Measurements from ENCODE around the gene LAMA4.

DNA sequence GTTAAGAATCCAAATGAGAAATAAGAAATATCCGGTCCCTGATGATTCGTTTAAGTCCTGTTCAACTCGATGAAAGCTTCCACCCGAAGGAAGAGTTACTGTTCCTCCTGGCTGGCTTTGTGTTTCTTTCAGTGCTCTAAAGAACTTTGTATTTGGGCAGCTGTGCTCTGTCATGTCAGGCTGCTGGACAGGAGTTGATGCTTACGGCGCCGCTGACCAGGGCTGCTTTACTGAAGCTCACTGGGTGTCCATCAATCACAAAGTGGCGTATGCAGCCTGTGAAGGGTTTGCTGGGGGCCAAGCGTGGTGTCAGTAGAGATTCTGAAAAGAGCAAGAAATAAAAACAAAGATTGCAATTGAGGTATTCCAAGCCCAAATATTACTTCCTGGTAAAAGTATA lies 145.1 kb downstream of the LAMA4 start:
- TF ChIP-seq, protein P1, sequence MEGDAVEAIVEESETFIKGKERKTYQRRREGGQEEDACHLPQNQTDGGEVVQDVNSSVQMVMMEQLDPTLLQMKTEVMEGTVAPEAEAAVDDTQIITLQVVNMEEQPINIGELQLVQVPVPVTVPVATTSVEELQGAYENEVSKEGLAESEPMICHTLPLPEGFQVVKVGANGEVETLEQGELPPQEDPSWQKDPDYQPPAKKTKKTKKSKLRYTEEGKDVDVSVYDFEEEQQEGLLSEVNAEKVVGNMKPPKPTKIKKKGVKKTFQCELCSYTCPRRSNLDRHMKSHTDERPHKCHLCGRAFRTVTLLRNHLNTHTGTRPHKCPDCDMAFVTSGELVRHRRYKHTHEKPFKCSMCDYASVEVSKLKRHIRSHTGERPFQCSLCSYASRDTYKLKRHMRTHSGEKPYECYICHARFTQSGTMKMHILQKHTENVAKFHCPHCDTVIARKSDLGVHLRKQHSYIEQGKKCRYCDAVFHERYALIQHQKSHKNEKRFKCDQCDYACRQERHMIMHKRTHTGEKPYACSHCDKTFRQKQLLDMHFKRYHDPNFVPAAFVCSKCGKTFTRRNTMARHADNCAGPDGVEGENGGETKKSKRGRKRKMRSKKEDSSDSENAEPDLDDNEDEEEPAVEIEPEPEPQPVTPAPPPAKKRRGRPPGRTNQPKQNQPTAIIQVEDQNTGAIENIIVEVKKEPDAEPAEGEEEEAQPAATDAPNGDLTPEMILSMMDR (IDR thresholded peaks at IDR 0.05), result no peak
- no peak for TF ChIP-seq POLR2A (IDR thresholded peaks at IDR 0.05)
- TF ChIP-seq EP300 (IDR thresholded peaks at IDR 0.05), result no peak
